ENCODE data around the gene NCSTN.

DNA sequence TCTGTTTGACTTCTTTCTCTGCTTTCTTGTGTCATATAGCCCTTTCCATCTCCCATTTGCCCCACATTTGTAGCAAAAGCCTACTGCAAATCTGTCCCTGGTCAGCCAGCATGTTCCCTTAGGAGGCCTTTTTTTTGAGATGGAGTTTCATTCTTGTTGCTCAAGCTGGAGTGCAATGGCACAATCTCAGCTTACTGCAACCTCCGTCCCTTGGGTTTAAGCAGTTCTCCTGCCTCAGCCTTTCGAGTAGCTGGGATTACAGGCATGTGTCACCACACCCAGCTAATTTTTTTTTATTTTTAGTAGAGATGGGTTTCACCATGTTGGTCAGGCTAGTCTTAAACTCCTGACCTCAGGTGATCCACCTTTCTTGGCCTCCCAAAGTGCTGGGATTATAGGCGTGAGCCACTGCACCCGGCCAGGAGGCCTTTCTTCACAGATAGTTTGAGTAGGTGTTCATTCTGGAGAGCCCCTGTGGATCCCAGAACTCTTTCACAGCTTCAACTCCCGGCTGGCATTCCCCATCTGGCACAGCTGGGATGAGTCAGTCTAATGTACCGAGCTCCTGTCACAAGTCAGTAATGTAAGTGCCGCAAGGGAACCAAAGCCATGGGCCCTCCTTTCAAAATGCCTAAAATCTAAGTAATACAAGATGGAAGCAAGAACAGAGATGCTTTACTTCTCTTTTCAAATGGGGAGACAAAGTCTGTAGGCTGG, 14.3 kb downstream of the NCSTN start:
- TF ChIP-seq, protein P1, sequence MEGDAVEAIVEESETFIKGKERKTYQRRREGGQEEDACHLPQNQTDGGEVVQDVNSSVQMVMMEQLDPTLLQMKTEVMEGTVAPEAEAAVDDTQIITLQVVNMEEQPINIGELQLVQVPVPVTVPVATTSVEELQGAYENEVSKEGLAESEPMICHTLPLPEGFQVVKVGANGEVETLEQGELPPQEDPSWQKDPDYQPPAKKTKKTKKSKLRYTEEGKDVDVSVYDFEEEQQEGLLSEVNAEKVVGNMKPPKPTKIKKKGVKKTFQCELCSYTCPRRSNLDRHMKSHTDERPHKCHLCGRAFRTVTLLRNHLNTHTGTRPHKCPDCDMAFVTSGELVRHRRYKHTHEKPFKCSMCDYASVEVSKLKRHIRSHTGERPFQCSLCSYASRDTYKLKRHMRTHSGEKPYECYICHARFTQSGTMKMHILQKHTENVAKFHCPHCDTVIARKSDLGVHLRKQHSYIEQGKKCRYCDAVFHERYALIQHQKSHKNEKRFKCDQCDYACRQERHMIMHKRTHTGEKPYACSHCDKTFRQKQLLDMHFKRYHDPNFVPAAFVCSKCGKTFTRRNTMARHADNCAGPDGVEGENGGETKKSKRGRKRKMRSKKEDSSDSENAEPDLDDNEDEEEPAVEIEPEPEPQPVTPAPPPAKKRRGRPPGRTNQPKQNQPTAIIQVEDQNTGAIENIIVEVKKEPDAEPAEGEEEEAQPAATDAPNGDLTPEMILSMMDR (IDR thresholded peaks at IDR 0.05), result no peak
- TF ChIP-seq ZFX (IDR thresholded peaks at IDR 0.05; ENCODE audit: borderline replicate concordance), result no peak
